ENCODE results near the gene CCDC172. TPM values are rescaled to one million over a fixed set of nuclear protein-coding genes. Genes with fewer than 3 reads are reported as not detected.

CCDC172 gene
- total and polyA plus RNA-seq, 2 of the 8 experiments (the other 6 are each of a cell fraction or from before 2014, with no cell fraction given): 1.1 to 3.6 TPM

DNA sequence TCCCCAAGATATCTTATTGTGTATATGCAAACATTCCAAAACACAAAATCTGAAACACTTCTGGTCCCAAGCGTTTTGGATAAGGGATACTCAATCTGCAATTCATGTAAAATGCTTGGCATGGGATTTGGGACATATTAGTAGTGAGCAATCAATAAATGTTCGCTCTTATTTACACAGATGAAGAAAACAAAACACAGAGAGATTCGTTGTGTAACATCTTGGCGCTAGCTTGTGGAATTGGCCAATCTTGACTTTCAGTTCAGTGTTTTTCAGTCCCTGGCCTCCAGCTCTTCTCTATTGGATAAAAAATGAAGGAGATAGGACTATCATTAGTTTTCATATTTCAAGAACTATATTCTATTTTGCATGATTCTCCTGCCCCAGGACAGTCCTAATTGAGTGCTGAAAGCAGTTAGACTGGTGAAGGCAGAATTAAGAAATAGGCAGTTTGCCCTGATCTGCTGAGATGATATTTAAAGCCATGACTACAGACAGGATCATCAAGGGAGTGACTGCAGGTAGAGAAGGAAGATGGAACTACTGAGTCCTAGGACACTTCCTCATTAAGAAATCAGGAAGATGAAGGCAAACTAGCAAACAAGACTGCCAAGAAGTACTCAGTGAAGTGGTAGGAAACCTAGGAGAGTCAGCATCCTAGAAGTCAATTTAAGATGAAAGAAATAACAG, 105.2 kb downstream of the CCDC172 start:
- no peak overlapping the region for H4K8ac ChIP-seq (ENCODE audit: extremely low read depth, insufficient read depth, low read length)
- no peak overlapping the region for H2BK15ac ChIP-seq (ENCODE audit: low read length)
- no peak overlapping the region for H2AK5ac ChIP-seq (ENCODE audit: low read depth, low read length)
- no peak overlapping the region for H4K91ac ChIP-seq (replicated peaks; ENCODE audit: insufficient read length, low read length)
- ChIA-PET CTCF (ENCODE audit: partially characterized antibody) (interaction anchor here (1.6 kb wide), 1 partner anchor 15 kb away, joined by 3 read pairs; no protein-coding TSS in a partner anchor), POLR2A (ENCODE audit: partially characterized antibody) (no interaction called here)
- DNase-seq (ENCODE audit: low read depth in 1 of 2, low spot score in 2 of 2) (no peak), FAIRE-seq (no peak)
- 88% methylated on average over 4 of the region's 4 CpGs; no CpG with 5 or more reads in 1 of the 2 experiments for WGBS, 2 experiments (ENCODE audit: extremely low coverage in 1 of 2, insufficient coverage in 1 of 2, insufficient read length in 1 of 2, insufficient replicate concordance in 2 of 2, low coverage in 1 of 2, low lambda C conversion rate in 2 of 2, missing lambda C conversion rate in 1 of 2)
- no peak overlapping the region for H3K27ac ChIP-seq (ENCODE audit: low read depth, low read length)
- no peak overlapping the region for H3K56ac ChIP-seq (replicated peaks; ENCODE audit: insufficient read length, low read depth, low read length)
- no peaks in the 10 kb centered on the region for H3K4me1 ChIP-seq (replicated peaks in 1 of 4; ENCODE audit: control insufficient read depth in 3 of 4, insufficient read depth in 4 of 4, low read length in 3 of 4)
- no peak overlapping the region for H3K4me3 ChIP-seq (ENCODE audit: extremely low read depth in 1 of 4, insufficient read depth in 2 of 4, low read depth in 3 of 4, low read length in 4 of 4)
- no peaks in the 10 kb centered on the region for H3K9me3 ChIP-seq (ENCODE audit: insufficient read depth in 2 of 2, low read depth in 1 of 2, low read length in 1 of 2)
- no peak overlapping the region for H3K9ac ChIP-seq (replicated peaks in 1 of 4; ENCODE audit: extremely low read depth in 1 of 4, low read depth in 3 of 4, low read length in 3 of 4)
- TF ChIP-seq SIRT6 (IDR thresholded peaks at IDR 0.05; ENCODE audit: low read length) (no peak), ZNF274 (IDR thresholded peaks at IDR 0.05; ENCODE audit: borderline replicate concordance, extremely low read depth, low read length) (no peak), TAF1 (IDR thresholded peaks at IDR 0.05; ENCODE audit: low read depth, low read length) (no peak), RXRA (IDR thresholded peaks at IDR 0.05; ENCODE audit: insufficient read depth, low read depth, low read length) (no peak), CHD1 (IDR thresholded peaks at IDR 0.05; ENCODE audit: low read depth, low read length) (no peak), FOSL1 (IDR thresholded peaks at IDR 0.05; ENCODE audit: insufficient read depth, low read depth, low read length) (no peak), ASH2L (IDR thresholded peaks at IDR 0.05; ENCODE audit: low read length) (no peak), SUZ12 (IDR thresholded peaks at IDR 0.05; ENCODE audit: low read length) (no peak), RAD21 (IDR thresholded peaks at IDR 0.05 in 1 of 2, conservative IDR thresholded peaks at IDR 0.05 in 1 of 2; ENCODE audit: low read depth in 2 of 2, low read length in 2 of 2) (no peak), GABPA (IDR thresholded peaks at IDR 0.05; ENCODE audit: borderline replicate concordance, insufficient read depth, low read length) (no peak), PHF8 (conservative IDR thresholded peaks at IDR 0.05; ENCODE audit: low read depth, low read length) (no peak)
- TF ChIP-seq, protein P1, sequence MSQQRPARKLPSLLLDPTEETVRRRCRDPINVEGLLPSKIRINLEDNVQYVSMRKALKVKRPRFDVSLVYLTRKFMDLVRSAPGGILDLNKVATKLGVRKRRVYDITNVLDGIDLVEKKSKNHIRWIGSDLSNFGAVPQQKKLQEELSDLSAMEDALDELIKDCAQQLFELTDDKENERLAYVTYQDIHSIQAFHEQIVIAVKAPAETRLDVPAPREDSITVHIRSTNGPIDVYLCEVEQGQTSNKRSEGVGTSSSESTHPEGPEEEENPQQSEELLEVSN (IDR thresholded peaks at IDR 0.05): no peak
- H2BK5ac ChIP-seq (ENCODE audit: low read depth, low read length): no peak overlapping the region
- no peaks in the 10 kb centered on the region; a peak in 2 of 8 replicates for H3K36me3 ChIP-seq (ENCODE audit: control insufficient read depth in 2 of 4, insufficient read depth in 4 of 4, low read length in 3 of 4)
- H3K18ac ChIP-seq (ENCODE audit: extremely low read depth, low read length): no peak overlapping the region
- H3K79me2 ChIP-seq (ENCODE audit: control insufficient read depth in 1 of 2, insufficient read depth in 2 of 2, low read length in 2 of 2): no peaks in the 10 kb centered on the region
- H2BK12ac ChIP-seq (ENCODE audit: low read depth, low read length): no peak overlapping the region
- no peak overlapping the region for H3K4ac ChIP-seq (replicated peaks; ENCODE audit: insufficient read length, low read depth, low read length)
- H2BK20ac ChIP-seq (ENCODE audit: low read length): no peak overlapping the region
- no peak overlapping the region for H3K4me2 ChIP-seq (ENCODE audit: insufficient read depth in 1 of 2, low read depth in 2 of 2, low read length in 2 of 2)
- H3K79me1 ChIP-seq (ENCODE audit: low read depth, low read length): no peaks in the 10 kb centered on the region
- H2BK120ac ChIP-seq (replicated peaks; ENCODE audit: low read depth, low read length): no peak overlapping the region
- H3K27me3 ChIP-seq (replicated peaks in 1 of 4; ENCODE audit: control insufficient read depth in 3 of 4, extremely low read depth in 1 of 4, insufficient read depth in 3 of 4, low read length in 3 of 4): no peaks in the 10 kb centered on the region
- no peak overlapping the region for H4K5ac ChIP-seq (ENCODE audit: insufficient read length, low read depth, low read length)
- no peaks in the 10 kb centered on the region for H4K20me1 ChIP-seq (replicated peaks in 1 of 2; ENCODE audit: control insufficient read depth in 1 of 2, insufficient read depth in 2 of 2, low read length in 2 of 2)
- H3K23me2 ChIP-seq (ENCODE audit: low read depth, low read length): no peaks in the 10 kb centered on the region
- H3K23ac ChIP-seq (ENCODE audit: insufficient read length): no peak overlapping the region
- no peak overlapping the region for H3K14ac ChIP-seq (ENCODE audit: insufficient read length)
- H2AFZ ChIP-seq (ENCODE audit: low read length): peak overlapping the region; percentile 57; the same call in 1 of the 2 replicates
